CD4-positive, alpha-beta T cell treated with Interleukin-17A for 1 hour (primary cell): ENCODE data around the gene PSG3.
"Not testable (repeated sequence)": the region's sequence is repeated elsewhere in the genome, so short reads cannot be mapped to it uniquely, and the experiment has no call there.

Experiments used
- DNase-seq: peaks from one replicate; pipeline ENCODE4 v3.0.0-alpha.2; 2020

The PSG3 gene

DNA sequence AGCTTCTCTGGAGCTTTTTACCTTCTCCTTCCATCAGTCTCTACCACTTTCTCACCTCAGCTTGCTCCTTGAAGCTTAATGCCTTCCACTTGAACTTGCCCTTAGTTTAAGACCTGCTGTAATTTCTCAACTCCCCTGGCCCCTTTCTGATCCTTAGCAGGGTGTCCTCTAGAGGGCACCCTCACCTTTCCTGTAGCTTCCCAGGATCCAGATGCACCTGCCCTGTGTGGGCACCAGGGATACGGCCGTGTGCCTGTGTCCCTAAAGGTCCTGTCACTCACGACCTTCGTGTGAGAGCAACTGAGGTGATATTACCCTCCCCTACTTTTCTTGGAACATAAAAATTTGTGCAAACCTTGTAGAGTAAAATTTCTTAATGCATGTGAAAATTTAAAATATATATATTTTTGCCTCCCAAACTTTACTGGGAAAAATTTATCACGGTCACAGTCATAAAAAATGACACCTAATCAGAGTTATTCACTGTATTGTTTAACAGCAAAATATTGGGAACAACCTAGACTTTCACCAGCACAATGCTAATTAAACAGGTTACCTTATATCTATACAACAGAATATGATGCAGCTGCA lies 46.4 kb downstream of the PSG3 start:
- no peak for DNase-seq

DNA sequence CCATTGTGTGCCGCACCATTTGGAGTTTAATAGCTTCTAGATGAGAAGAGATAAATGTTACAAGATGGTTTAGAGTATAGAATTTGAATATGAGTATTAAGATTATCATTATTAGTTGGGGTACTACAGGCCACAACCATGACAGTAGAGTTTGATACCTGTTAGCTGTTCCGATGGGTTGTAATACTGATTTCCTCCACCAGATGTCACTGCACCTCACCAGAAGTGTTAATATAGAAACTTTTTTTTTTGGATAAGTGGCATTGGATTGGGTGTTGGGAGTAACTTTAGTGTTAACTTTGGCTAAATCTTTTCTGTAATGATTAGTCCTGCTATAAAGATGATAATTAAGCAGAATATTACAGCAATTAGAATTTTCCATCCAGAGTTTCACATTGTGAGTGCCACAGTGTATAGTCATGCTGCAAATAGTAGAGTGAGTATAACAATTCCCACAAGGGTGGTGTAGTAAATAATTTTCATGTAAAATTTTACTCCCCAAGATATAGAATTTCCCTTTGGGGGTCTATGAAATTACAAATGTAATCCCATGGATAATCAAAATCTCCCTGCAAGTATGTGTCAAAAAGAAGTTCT lies 56.3 kb downstream of the PSG3 start:
- peak; percentile 16 for DNase-seq

DNA sequence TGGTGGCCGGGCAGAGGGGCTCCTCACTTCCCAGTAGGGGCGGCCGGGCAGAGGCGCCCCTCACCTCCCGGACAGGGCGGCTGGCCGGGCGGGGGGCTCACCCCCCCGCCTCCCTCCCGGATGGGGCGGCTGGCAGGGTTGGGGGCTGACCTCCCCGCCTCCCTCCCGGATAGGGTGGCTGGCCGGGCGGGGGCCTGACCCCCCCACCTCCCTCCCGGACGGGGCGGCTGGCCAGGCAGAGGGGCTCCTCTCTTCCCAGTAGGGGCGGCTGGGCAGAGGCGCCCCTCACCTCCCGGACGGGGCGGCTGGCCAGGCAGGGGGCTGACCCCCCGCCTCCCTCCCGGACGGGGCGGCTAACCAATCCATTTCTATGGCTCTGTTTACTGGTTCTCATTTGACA lies 64.0 kb downstream of the PSG3 start:
- not testable (repeated sequence) for DNase-seq

DNA sequence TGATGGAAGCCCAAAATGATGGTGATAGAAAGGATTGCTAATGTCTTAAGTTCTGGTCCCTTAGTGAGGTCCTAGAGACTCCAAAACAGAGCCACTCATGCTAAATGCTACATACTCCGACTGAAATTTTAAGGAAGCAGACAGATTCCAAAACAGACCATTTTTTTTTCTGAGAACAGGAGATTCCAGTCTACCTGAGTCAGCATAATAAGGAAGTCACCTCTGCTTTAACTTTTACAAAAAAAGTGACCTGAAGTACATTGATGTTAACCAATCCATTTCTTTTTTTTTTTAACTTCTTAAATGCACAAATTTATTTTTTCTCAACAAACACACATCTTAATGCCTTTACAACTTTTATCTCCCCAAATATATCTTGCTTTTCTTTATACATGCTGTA lies 65.7 kb downstream of the PSG3 start:
- DNase-seq: not testable (repeated sequence)
